Measurements from ENCODE around the gene GPR15.

GRCh38 chr3:98563661-98564281 is 32.0 kb downstream of the GPR15 start:
- TF ChIP-seq PATZ1 (CRISPR knock-in tag; IDR thresholded peaks at IDR 0.05; ENCODE audit: borderline replicate concordance), result no peak
- TF ChIP-seq ARNTL (CRISPR knock-in tag; IDR thresholded peaks at IDR 0.05; ENCODE audit: borderline replicate concordance, low read depth), result no peak
- no peak for TF ChIP-seq TOX (CRISPR knock-in tag; IDR thresholded peaks at IDR 0.05; ENCODE audit: borderline replicate concordance)
- TF ChIP-seq ZFP3 (CRISPR knock-in tag; IDR thresholded peaks at IDR 0.05), result no peak
- no peak for TF ChIP-seq ISL1 (CRISPR knock-in tag; IDR thresholded peaks at IDR 0.05)
- no peak for TF ChIP-seq SNAI2 (CRISPR knock-in tag; IDR thresholded peaks at IDR 0.05)
- TF ChIP-seq POU6F1 (CRISPR knock-in tag; IDR thresholded peaks at IDR 0.05; ENCODE audit: borderline replicate concordance, low read depth), result no peak
- TF ChIP-seq PPARA (CRISPR knock-in tag; IDR thresholded peaks at IDR 0.05; ENCODE audit: borderline replicate concordance), result no peak
- no peak for TF ChIP-seq ESRRG (CRISPR knock-in tag; IDR thresholded peaks at IDR 0.05)
- no peak for TF ChIP-seq TCF4 (CRISPR knock-in tag; IDR thresholded peaks at IDR 0.05; ENCODE audit: borderline replicate concordance)
- no peak for TF ChIP-seq ZFP30 (CRISPR knock-in tag; IDR thresholded peaks at IDR 0.05)
- TF ChIP-seq CREB5 (CRISPR knock-in tag; IDR thresholded peaks at IDR 0.05; ENCODE audit: low read depth), result no peak
- TF ChIP-seq CSRNP3 (CRISPR knock-in tag; IDR thresholded peaks at IDR 0.05), result no peak
- TF ChIP-seq GLIS3 (CRISPR knock-in tag; IDR thresholded peaks at IDR 0.05), result no peak
